HG03159 (cell line): ENCODE results near the gene SV2C.

ENCODE experiments used
- ATAC-seq: cut with Tn5 transposase; IDR thresholded peaks from one replicate; pipeline ENCODE4 v1.9.1; 2021; ENCODE audit warnings: mild to moderate bottlenecking, moderate library complexity; ENCODE audit not compliant: unreplicated experiment

Gene SV2C

GRCh38 chr5:76372323-76373054 is 289.3 kb downstream of the SV2C start:
- ATAC-seq, result no peak

- no peak for ATAC-seq
Measured at GRCh38 chr5:76376148-76376865, 293.1 kb downstream of the SV2C start.

GRCh38 chr5:76376866-76377230 is 293.7 kb downstream of the SV2C start:
- no peak for ATAC-seq

- ATAC-seq, result no peak
Measured at GRCh38 chr5:76378355-76378754, 295.2 kb downstream of the SV2C start.

- ATAC-seq, result no peak
Measured at GRCh38 chr5:76379316-76379715, 296.1 kb downstream of the SV2C start.

- ATAC-seq, result no peak
Measured at GRCh38 chr5:76379855-76380254, 296.7 kb downstream of the SV2C start.

GRCh38 chr5:76380346-76381066 is 297.3 kb downstream of the SV2C start:
- no peak for ATAC-seq

GRCh38 chr5:76383126-76383832 is 300.1 kb downstream of the SV2C start:
- no peak for ATAC-seq

- no peak for ATAC-seq
Measured at GRCh38 chr5:76384189-76384588, 301.0 kb downstream of the SV2C start.

- no peak for ATAC-seq
Measured at GRCh38 chr5:76384705-76385104, 301.5 kb downstream of the SV2C start.

GRCh38 chr5:76385540-76385939 is 302.4 kb downstream of the SV2C start:
- ATAC-seq, result no peak

GRCh38 chr5:76386360-76386759 is 303.2 kb downstream of the SV2C start:
- no peak for ATAC-seq

GRCh38 chr5:76388236-76388635 is 305.1 kb downstream of the SV2C start:
- no peak for ATAC-seq

- ATAC-seq, result no peak
Measured at GRCh38 chr5:76388791-76389512, 305.8 kb downstream of the SV2C start.

- no peak for ATAC-seq
Measured at GRCh38 chr5:76389513-76390154, 306.5 kb downstream of the SV2C start.

GRCh38 chr5:76391014-76391413 is 307.8 kb downstream of the SV2C start:
- ATAC-seq, result no peak

GRCh38 chr5:76393035-76393680 is 310.0 kb downstream of the SV2C start:
- no peak for ATAC-seq

- no peak for ATAC-seq
Measured at GRCh38 chr5:76397200-76397599, 314.0 kb downstream of the SV2C start.

- no peak for ATAC-seq
Measured at GRCh38 chr5:76399268-76399667, 316.1 kb downstream of the SV2C start.

- ATAC-seq, result no peak
Measured at GRCh38 chr5:76400466-76400865, 317.3 kb downstream of the SV2C start.
